B cell (primary cell): ENCODE results near the gene TTC28.

ENCODE experiments used
- CTCF ChIP-seq: fragments of 200-600 bp; IDR thresholded peaks from one replicate; pipeline ENCODE4 v1.8.0; 2022; ENCODE audit warnings: antibody characterized with exemption, mild to moderate bottlenecking
- EZH2 ChIP-seq: IDR thresholded peaks from 2 replicates; pipeline ENCODE4 v1.6.1; 2012; ENCODE audit warnings: borderline replicate concordance, low read depth, mild to moderate bottlenecking, moderate library complexity, low read length; ENCODE audit not compliant: insufficient read depth, poor library complexity, severe bottlenecking

DNA sequence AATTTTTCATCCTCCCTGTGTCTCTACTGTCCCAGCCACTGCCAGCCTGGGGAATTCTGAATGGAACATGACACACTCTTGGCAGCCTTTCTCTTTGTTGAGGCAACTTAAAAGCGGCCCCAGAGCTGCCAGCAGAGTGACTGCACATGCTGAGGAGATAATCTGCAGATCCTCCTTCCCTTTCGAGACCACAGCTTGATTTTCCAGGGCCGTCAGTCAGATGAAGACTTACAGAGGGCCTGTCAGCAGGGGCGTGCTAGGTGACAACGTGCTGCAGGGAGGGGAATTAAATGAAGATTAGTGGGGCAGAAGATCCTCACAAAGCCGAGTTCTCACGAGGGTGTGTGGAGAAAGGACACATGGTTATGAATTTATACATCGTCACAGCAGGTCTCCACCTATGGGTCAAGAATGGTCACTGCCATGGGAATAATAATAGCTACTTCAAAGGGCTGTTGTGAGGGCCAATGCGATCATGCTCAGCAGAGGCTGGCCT lies 567.0 kb downstream of the TTC28 start:
- TF ChIP-seq CTCF (no peak), EZH2 (no peak)
